ENCODE results near the gene C4BPB. TPM values are rescaled to one million over a fixed set of nuclear protein-coding genes. Genes with fewer than 3 reads are reported as not detected.
A peak's percentile ranks its signal among the peaks of the same experiment; 100 is the strongest.

The C4BPB gene
- total RNA-seq, 1 experiment from 2014 or later, result not detected

DNA sequence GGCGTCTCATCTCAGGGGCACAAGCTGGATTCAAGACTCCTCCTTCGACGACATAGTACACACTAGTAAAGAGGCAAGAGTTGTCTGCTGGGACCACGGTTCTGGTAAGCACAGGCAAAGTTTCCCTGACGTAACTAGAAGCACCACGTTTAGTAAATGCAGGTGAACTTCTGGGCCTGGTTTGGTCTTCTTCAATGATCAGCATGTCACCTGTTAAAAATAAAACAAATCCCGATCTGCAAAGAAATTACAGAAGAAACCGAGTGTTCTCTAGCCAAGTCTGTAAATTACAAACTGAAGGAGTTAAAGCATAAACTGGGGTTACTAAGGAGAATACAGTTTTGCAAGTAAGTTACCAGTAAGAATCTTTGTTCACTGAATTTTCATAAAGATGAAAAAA is 39.1 kb upstream of the C4BPB start:
- Histone ChIP-seq H3K27me3 (ENCODE audit: low read length) (no peaks in the 10 kb centered on the region), H3K4me3 (ENCODE audit: low read length) (no peak overlapping the region), H3K9ac (ENCODE audit: low read length) (no peak overlapping the region), H3K79me2 (ENCODE audit: low read length) (no peaks in the 10 kb centered on the region), H4K20me1 (ENCODE audit: insufficient read depth, low read depth, low read length) (no peaks in the 10 kb centered on the region), H3K4me2 (ENCODE audit: low read depth, low read length, poor library complexity, severe bottlenecking) (no peak overlapping the region), H3K36me3 (ENCODE audit: insufficient read depth, low read length) (no peaks in the 10 kb centered on the region), H3K27ac (ENCODE audit: low read length) (no peak overlapping the region), H3K4me1 (ENCODE audit: low read length) (no peaks in the 10 kb centered on the region), H3K9me3 (ENCODE audit: low read length) (no peaks in the 10 kb centered on the region), H3K9me2 (replicated peaks; ENCODE audit: insufficient read depth, low read length) (no peaks in the 10 kb centered on the region), H2AFZ (ENCODE audit: low read length) (no peak overlapping the region)
- DNase-seq, result no peak

- Histone ChIP-seq H3K4me3 (ENCODE audit: low read length) (no peak overlapping the region), H4K20me1 (ENCODE audit: insufficient read depth, low read depth, low read length) (no peaks in the 10 kb centered on the region), H3K27me3 (ENCODE audit: low read length) (no peaks in the 10 kb centered on the region), H3K9ac (ENCODE audit: low read length) (no peak overlapping the region), H2AFZ (ENCODE audit: low read length) (no peak overlapping the region), H3K27ac (ENCODE audit: low read length) (no peak overlapping the region), H3K4me2 (ENCODE audit: low read depth, low read length, poor library complexity, severe bottlenecking) (no peak overlapping the region), H3K9me2 (replicated peaks; ENCODE audit: insufficient read depth, low read length) (no peaks in the 10 kb centered on the region), H3K79me2 (ENCODE audit: low read length) (no peaks in the 10 kb centered on the region), H3K36me3 (ENCODE audit: insufficient read depth, low read length) (no peaks in the 10 kb centered on the region), H3K4me1 (ENCODE audit: low read length) (no peaks in the 10 kb centered on the region), H3K9me3 (ENCODE audit: low read length) (no peaks in the 10 kb centered on the region)
- DNase-seq, result peak; percentile 56
Measured at GRCh38 chr1:207049974-207050391, 38.7 kb upstream of the C4BPB start.

GRCh38 chr1:207050480-207051190 is 38.0 kb upstream of the C4BPB start:
- Histone ChIP-seq H3K9me3 (ENCODE audit: low read length) (no peaks in the 10 kb centered on the region), H3K9me2 (replicated peaks; ENCODE audit: insufficient read depth, low read length) (no peaks in the 10 kb centered on the region), H3K9ac (ENCODE audit: low read length) (no peak overlapping the region), H3K4me3 (ENCODE audit: low read length) (no peak overlapping the region), H2AFZ (ENCODE audit: low read length) (no peak overlapping the region), H3K27ac (ENCODE audit: low read length) (no peak overlapping the region), H3K79me2 (ENCODE audit: low read length) (no peaks in the 10 kb centered on the region), H3K36me3 (ENCODE audit: insufficient read depth, low read length) (no peaks in the 10 kb centered on the region), H3K4me1 (ENCODE audit: low read length) (no peaks in the 10 kb centered on the region), H3K27me3 (ENCODE audit: low read length) (no peaks in the 10 kb centered on the region), H3K4me2 (ENCODE audit: low read depth, low read length, poor library complexity, severe bottlenecking) (no peak overlapping the region), H4K20me1 (ENCODE audit: insufficient read depth, low read depth, low read length) (no peaks in the 10 kb centered on the region)
- no peak for DNase-seq

DNA sequence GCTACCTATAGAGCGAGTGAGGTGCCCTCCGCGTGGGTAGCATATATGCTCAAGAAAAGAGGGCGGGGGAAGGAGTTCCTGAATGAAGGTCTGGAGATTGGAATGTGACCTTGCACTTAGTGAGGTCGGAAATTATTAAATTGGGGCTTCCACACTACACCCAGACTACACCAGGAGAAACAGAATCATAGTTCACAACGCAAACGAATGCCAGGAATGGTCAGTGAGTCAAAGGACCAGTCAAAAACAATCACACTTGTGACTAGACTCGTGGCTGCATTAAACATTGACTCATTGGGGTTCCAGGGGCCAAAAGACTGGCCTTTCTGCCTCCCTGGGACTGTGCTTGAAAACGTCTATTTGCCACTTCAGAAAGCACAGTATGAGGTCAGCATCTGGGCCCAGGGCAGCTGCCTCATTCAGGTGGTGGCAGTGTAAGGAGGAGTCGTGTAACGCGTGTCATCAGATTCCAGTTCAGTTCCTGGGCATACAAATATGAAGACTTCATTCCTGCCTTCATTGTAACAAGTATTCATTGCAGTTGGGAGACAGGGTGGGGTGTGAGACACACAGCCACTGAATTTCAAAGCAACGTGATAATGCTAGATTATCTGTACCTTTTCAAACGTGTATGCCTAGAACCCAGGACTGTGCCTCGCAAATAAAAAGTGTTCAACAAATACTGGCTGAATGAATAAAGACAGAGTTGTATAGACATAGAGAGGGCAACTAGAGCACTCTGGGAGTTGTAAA is 37.3 kb upstream of the C4BPB start, which contains the start of gene YOD1:
YOD1 (minus strand) TSS at position 18 of the 753 bp plus-strand sequence. CDS start 178 bp downstream, outside the sequence.
- no peak for DNase-seq
- H4K20me1 ChIP-seq (ENCODE audit: insufficient read depth, low read depth, low read length), result no peaks in the 10 kb centered on the region
- H3K9me3 ChIP-seq (ENCODE audit: low read length), result no peaks in the 10 kb centered on the region
- H3K9ac ChIP-seq (ENCODE audit: low read length), result no peak within 1 kb of the TSS
- no peak within 1 kb of the TSS for H3K4me3 ChIP-seq (ENCODE audit: low read length)
- H3K36me3 ChIP-seq (ENCODE audit: insufficient read depth, low read length), result no peaks in the 10 kb centered on the region
- no peaks in the 10 kb centered on the region for H3K79me2 ChIP-seq (ENCODE audit: low read length)
- no peak within 1 kb of the TSS for H3K27ac ChIP-seq (ENCODE audit: low read length)
- H3K27me3 ChIP-seq (ENCODE audit: low read length), result no peaks in the 10 kb centered on the region
- no peaks in the 10 kb centered on the region for H3K4me1 ChIP-seq (ENCODE audit: low read length)
- no peak within 1 kb of the TSS for H3K4me2 ChIP-seq (ENCODE audit: low read depth, low read length, poor library complexity, severe bottlenecking)
- H2AFZ ChIP-seq (ENCODE audit: low read length), result no peak within 1 kb of the TSS
- H3K9me2 ChIP-seq (replicated peaks; ENCODE audit: insufficient read depth, low read length), result no peaks in the 10 kb centered on the region

DNA sequence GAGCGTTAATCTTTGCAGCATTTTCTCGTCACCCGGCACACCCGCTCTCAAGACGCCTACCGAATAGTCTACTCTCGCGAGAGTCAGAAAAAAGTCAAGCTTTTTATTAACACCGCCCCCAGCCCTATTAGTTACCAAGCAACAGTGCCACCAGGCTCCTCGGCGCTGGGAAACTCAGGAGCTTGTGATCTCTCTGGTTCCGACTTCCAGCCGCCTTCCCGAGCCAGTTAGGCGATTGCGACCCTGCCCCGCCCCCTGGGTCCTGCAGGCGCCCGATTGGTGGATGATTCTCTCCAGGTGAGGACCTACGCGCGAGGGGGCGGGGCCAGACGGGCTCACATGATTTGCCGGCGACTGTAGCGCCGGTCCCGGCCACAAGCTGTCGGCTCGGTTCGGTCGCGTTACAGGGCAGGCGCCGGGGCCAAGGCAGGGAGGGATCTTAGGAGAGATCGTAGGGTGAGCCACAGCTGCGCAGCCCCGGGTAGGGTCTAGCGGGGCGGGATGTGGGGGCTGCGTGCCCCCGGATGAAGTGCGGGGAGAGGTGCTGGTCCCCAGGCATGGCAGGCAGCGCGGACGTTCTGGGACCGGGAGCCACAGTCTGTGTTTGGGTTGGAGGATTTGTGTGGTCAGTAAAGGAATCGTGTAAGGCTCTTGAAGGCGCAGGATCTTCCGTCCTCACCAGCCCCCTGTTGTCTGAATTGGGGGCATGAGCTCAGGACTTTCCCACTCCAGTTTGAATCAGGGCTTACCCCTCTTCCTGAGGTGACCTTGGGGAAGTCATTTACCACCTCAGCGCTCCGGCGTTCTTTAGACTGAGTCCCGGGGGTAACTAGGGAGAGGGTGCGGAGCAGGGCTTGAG is 35.5 kb upstream of the C4BPB start, which contains the start of gene PFKFB2:
PFKFB2 (plus strand) TSS at position 365 of the 859 bp plus-strand sequence. CDS start 1,443 bp downstream, outside the sequence.
- no peaks in the 10 kb centered on the region for H3K27me3 ChIP-seq (ENCODE audit: low read length)
- no peak within 1 kb of the TSS for H2AFZ ChIP-seq (ENCODE audit: low read length)
- no peak within 1 kb of the TSS for H3K27ac ChIP-seq (ENCODE audit: low read length)
- no peak within 1 kb of the TSS for H3K9ac ChIP-seq (ENCODE audit: low read length)
- peak within 1 kb of the TSS; percentile 26 for H3K4me2 ChIP-seq (ENCODE audit: low read depth, low read length, poor library complexity, severe bottlenecking)
- no peaks in the 10 kb centered on the region for H3K9me3 ChIP-seq (ENCODE audit: low read length)
- no peaks in the 10 kb centered on the region for H3K36me3 ChIP-seq (ENCODE audit: insufficient read depth, low read length)
- no peak for DNase-seq
- H3K4me1 ChIP-seq (ENCODE audit: low read length), result no peaks in the 10 kb centered on the region
- no peak within 1 kb of the TSS for H3K4me3 ChIP-seq (ENCODE audit: low read length)
- no peaks in the 10 kb centered on the region for H4K20me1 ChIP-seq (ENCODE audit: insufficient read depth, low read depth, low read length)
- no peaks in the 10 kb centered on the region for H3K79me2 ChIP-seq (ENCODE audit: low read length)
- H3K9me2 ChIP-seq (replicated peaks; ENCODE audit: insufficient read depth, low read length), result no peaks in the 10 kb centered on the region

DNA sequence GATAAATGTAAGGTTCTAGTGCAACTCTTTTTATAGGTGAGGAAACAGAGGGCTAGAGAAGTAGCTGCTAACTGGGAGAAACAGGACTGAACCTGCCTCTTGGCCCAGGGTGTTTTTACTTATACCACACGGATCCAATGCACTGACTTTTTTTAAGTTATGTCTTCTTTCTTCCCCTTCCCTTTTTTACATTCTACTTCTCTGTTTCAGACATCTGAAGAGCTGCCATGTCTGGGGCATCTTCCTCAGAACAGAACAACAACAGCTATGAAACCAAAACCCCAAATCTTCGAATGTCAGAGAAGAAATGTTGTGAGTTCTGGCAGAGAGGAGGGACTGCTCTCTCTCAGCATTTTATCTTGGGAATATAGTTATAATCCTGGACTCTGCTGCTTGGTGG is 34.2 kb upstream of the C4BPB start:
- no peaks in the 10 kb centered on the region for H3K79me2 ChIP-seq (ENCODE audit: low read length)
- no peak overlapping the region for H3K4me3 ChIP-seq (ENCODE audit: low read length)
- no peaks in the 10 kb centered on the region for H3K9me2 ChIP-seq (replicated peaks; ENCODE audit: insufficient read depth, low read length)
- no peak overlapping the region for H3K9ac ChIP-seq (ENCODE audit: low read length)
- no peaks in the 10 kb centered on the region for H4K20me1 ChIP-seq (ENCODE audit: insufficient read depth, low read depth, low read length)
- H2AFZ ChIP-seq (ENCODE audit: low read length), result no peak overlapping the region
- H3K4me1 ChIP-seq (ENCODE audit: low read length), result no peaks in the 10 kb centered on the region
- H3K27me3 ChIP-seq (ENCODE audit: low read length), result no peaks in the 10 kb centered on the region
- H3K9me3 ChIP-seq (ENCODE audit: low read length), result no peaks in the 10 kb centered on the region
- no peaks in the 10 kb centered on the region for H3K36me3 ChIP-seq (ENCODE audit: insufficient read depth, low read length)
- no peak for DNase-seq
- no peak overlapping the region for H3K4me2 ChIP-seq (ENCODE audit: low read depth, low read length, poor library complexity, severe bottlenecking)
- H3K27ac ChIP-seq (ENCODE audit: low read length), result no peak overlapping the region

DNA sequence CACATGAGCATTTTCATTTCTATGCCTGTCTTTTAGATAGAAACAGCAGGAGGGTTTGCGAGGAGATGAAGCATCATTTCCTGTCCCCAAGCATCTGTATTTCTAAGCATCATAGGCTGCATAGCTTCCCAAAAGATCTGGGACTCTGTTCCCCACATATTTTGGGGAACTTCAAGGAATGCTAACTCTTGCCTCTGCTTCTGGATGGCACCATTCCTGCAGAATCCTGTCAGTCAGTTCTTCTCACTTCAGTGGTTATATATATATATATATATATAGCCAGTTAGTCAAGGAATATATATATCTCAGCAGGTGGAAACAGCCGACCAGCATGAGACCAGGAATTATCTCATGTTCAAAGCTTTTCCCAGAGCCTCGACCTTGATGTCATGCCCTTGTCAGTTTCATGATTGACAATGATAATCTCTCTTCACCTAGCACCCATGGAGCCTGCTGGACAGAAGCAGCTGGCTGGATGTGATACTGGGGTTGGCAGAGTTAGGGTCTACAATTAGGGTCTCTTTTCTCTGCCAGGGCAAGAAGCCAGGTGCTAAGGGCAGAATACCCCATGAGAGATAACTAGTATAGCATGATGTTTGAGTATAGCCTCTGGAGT is 33.2 kb upstream of the C4BPB start:
- Histone ChIP-seq H2AFZ (ENCODE audit: low read length) (no peak overlapping the region), H3K4me2 (ENCODE audit: low read depth, low read length, poor library complexity, severe bottlenecking) (no peak overlapping the region)
- DNase-seq, result no peak

More for the DNA sequence above, 33.2 kb upstream of the C4BPB start:
- Histone ChIP-seq H3K27ac (ENCODE audit: low read length) (no peak overlapping the region), H3K9me3 (ENCODE audit: low read length) (no peaks in the 10 kb centered on the region), H3K4me3 (ENCODE audit: low read length) (no peak overlapping the region), H4K20me1 (ENCODE audit: insufficient read depth, low read depth, low read length) (no peaks in the 10 kb centered on the region), H3K36me3 (ENCODE audit: insufficient read depth, low read length) (no peaks in the 10 kb centered on the region), H3K9me2 (replicated peaks; ENCODE audit: insufficient read depth, low read length) (no peaks in the 10 kb centered on the region), H3K4me1 (ENCODE audit: low read length) (no peaks in the 10 kb centered on the region), H3K9ac (ENCODE audit: low read length) (no peak overlapping the region), H3K79me2 (ENCODE audit: low read length) (no peaks in the 10 kb centered on the region), H3K27me3 (ENCODE audit: low read length) (no peaks in the 10 kb centered on the region)
